ENCODE results near the gene CYB5R2. TPM values are rescaled to one million over a fixed set of nuclear protein-coding genes. Genes with fewer than 3 reads are reported as not detected.

The CYB5R2 gene
- total RNA-seq, result 2.6 TPM

- H3K9ac ChIP-seq (ENCODE audit: low read depth in 1 of 3, low read length in 3 of 3), result peak within 1 kb of the TSS; percentile 53 to 73 (median 70)
- H3K36me3 ChIP-seq (ENCODE audit: control insufficient read depth in 3 of 3, insufficient read depth in 3 of 3, low read length in 3 of 3), result peaks cover 2 to 8% (median 3%) of the 10 kb centered on the region in 3 donors
- H3K4me1 ChIP-seq (ENCODE audit: control insufficient read depth in 3 of 3, insufficient read depth in 3 of 3, low read length in 3 of 3), result peaks cover 10 to 22% (median 13%) of the 10 kb centered on the region in 3 donors
- H3K9me3 ChIP-seq (ENCODE audit: control insufficient read depth in 3 of 3, low read length in 3 of 3), result no peaks in the 10 kb centered on the region
- peaks cover 6 to 11% (median 8%) of the 10 kb centered on the region in 3 donors for H3K27me3 ChIP-seq (ENCODE audit: control insufficient read depth in 3 of 3, insufficient read depth in 3 of 3, low read length in 3 of 3)
- peak within 1 kb of the TSS; percentile 57 to 74 (median 65) for H3K4me3 ChIP-seq (ENCODE audit: low read length in 3 of 3)
- H3K27ac ChIP-seq (ENCODE audit: low read depth, low read length), result no peak within 1 kb of the TSS
Observed at GRCh38 chr11:7672960-7673723, at the start of gene CYB5R2. Gene CYB5R2, minus strand, starts transcription at chr11:7673500. Its CDS starts 675 bp downstream, at chr11:7672825.

- H3K27ac ChIP-seq (ENCODE audit: low read depth, low read length), result no peak overlapping the region
- no peak overlapping the region for H3K9ac ChIP-seq (ENCODE audit: low read depth in 1 of 3, low read length in 3 of 3)
- H3K36me3 ChIP-seq (ENCODE audit: control insufficient read depth in 3 of 3, insufficient read depth in 3 of 3, low read length in 3 of 3), result no peaks in the 10 kb centered on the region
- H3K4me3 ChIP-seq (ENCODE audit: low read length in 3 of 3), result no peak overlapping the region
- H3K27me3 ChIP-seq (ENCODE audit: control insufficient read depth in 3 of 3, insufficient read depth in 3 of 3, low read length in 3 of 3), result no peaks in the 10 kb centered on the region
- H3K4me1 ChIP-seq (ENCODE audit: control insufficient read depth in 3 of 3, insufficient read depth in 3 of 3, low read length in 3 of 3), result no peaks in the 10 kb centered on the region
- H3K9me3 ChIP-seq (ENCODE audit: control insufficient read depth in 3 of 3, low read length in 3 of 3), result no peaks in the 10 kb centered on the region
Observed at GRCh38 chr11:7714786-7715185, 41.5 kb upstream of the CYB5R2 start.

DNA sequence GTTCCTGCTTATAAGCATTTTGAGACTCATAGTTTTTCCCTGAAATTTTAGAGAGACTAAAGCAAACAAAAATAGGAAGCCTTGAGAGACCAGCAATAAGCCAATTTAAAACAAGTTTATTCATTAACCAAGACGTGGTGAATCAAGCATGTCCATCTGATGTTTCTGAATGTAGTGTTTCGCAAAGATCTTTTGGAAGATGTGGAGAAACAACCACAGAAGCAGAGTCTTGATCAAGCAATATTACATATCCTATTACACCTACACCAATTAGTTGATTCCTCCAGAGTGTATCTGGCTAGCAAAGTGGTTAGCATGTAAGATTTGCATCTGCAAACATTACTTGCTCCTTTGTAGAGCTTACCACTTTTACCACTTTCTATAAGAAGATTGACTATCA, 33.1 kb upstream of the CYB5R2 start, which contains the start of gene OVCH2:
OVCH2 (minus strand) TSS at position 101 of the 400 bp plus-strand sequence; CDS start at position 18, 83 bp downstream.
- no peaks in the 10 kb centered on the region for H3K27me3 ChIP-seq (ENCODE audit: control insufficient read depth in 3 of 3, insufficient read depth in 3 of 3, low read length in 3 of 3)
- no peaks in the 10 kb centered on the region for H3K4me1 ChIP-seq (ENCODE audit: control insufficient read depth in 3 of 3, insufficient read depth in 3 of 3, low read length in 3 of 3)
- peaks cover 0 to 3% (median 0%) of the 10 kb centered on the region in 3 donors for H3K36me3 ChIP-seq (ENCODE audit: control insufficient read depth in 3 of 3, insufficient read depth in 3 of 3, low read length in 3 of 3)
- H3K4me3 ChIP-seq (ENCODE audit: low read length in 3 of 3), result no peak within 1 kb of the TSS
- no peak within 1 kb of the TSS for H3K27ac ChIP-seq (ENCODE audit: low read depth, low read length)
- no peak within 1 kb of the TSS for H3K9ac ChIP-seq (ENCODE audit: low read depth in 1 of 3, low read length in 3 of 3)
- H3K9me3 ChIP-seq (ENCODE audit: control insufficient read depth in 3 of 3, low read length in 3 of 3), result no peaks in the 10 kb centered on the region

GRCh38 chr11:7703740-7704139, 30.4 kb upstream of the CYB5R2 start:
- peaks cover 0 to 3% (median 0%) of the 10 kb centered on the region in 3 donors for H3K36me3 ChIP-seq (ENCODE audit: control insufficient read depth in 3 of 3, insufficient read depth in 3 of 3, low read length in 3 of 3)
- no peaks in the 10 kb centered on the region for H3K27me3 ChIP-seq (ENCODE audit: control insufficient read depth in 3 of 3, insufficient read depth in 3 of 3, low read length in 3 of 3)
- no peak overlapping the region for H3K27ac ChIP-seq (ENCODE audit: low read depth, low read length)
- no peaks in the 10 kb centered on the region for H3K4me1 ChIP-seq (ENCODE audit: control insufficient read depth in 3 of 3, insufficient read depth in 3 of 3, low read length in 3 of 3)
- H3K9ac ChIP-seq (ENCODE audit: low read depth in 1 of 3, low read length in 3 of 3), result no peak overlapping the region
- H3K4me3 ChIP-seq (ENCODE audit: low read length in 3 of 3), result no peak overlapping the region
- no peaks in the 10 kb centered on the region for H3K9me3 ChIP-seq (ENCODE audit: control insufficient read depth in 3 of 3, low read length in 3 of 3)

GRCh38 chr11:7696424-7696823, 23.1 kb upstream of the CYB5R2 start:
- H3K4me3 ChIP-seq (ENCODE audit: low read length in 3 of 3), result no peak overlapping the region
- no peak overlapping the region for H3K9ac ChIP-seq (ENCODE audit: low read depth in 1 of 3, low read length in 3 of 3)
- no peaks in the 10 kb centered on the region for H3K27me3 ChIP-seq (ENCODE audit: control insufficient read depth in 3 of 3, insufficient read depth in 3 of 3, low read length in 3 of 3)
- no peak overlapping the region for H3K27ac ChIP-seq (ENCODE audit: low read depth, low read length)
- no peaks in the 10 kb centered on the region for H3K9me3 ChIP-seq (ENCODE audit: control insufficient read depth in 3 of 3, low read length in 3 of 3)
- peaks cover 0 to 4% (median 3%) of the 10 kb centered on the region in 3 donors for H3K4me1 ChIP-seq (ENCODE audit: control insufficient read depth in 3 of 3, insufficient read depth in 3 of 3, low read length in 3 of 3)
- no peaks in the 10 kb centered on the region for H3K36me3 ChIP-seq (ENCODE audit: control insufficient read depth in 3 of 3, insufficient read depth in 3 of 3, low read length in 3 of 3)

DNA sequence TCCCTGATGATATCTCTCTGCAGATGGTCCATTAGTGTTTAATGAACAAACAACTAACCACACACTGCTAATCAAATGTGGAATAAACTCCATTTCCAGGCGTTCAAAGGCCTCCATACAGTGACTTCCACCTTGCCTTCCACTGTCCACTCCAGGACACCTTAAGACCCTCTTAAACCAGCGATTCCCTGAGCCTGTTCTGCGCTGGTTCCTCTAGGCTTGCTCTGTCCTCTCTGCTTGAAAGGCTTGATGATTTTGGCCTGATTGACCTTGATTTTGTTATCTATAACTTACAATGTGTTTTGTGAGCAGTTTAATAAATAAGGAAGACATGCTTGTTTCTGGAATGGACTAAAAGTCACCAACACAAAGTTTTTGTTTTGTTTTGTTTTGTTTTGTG, 20.9 kb upstream of the CYB5R2 start:
- H3K4me3 ChIP-seq (ENCODE audit: low read length in 3 of 3), result no peak overlapping the region
- no peak overlapping the region for H3K27ac ChIP-seq (ENCODE audit: low read depth, low read length)
- no peaks in the 10 kb centered on the region for H3K36me3 ChIP-seq (ENCODE audit: control insufficient read depth in 3 of 3, insufficient read depth in 3 of 3, low read length in 3 of 3)
- H3K9ac ChIP-seq (ENCODE audit: low read depth in 1 of 3, low read length in 3 of 3), result no peak overlapping the region
- H3K27me3 ChIP-seq (ENCODE audit: control insufficient read depth in 3 of 3, insufficient read depth in 3 of 3, low read length in 3 of 3), result no peaks in the 10 kb centered on the region
- H3K9me3 ChIP-seq (ENCODE audit: control insufficient read depth in 3 of 3, low read length in 3 of 3), result no peaks in the 10 kb centered on the region
- peaks cover 0 to 4% (median 3%) of the 10 kb centered on the region in 3 donors for H3K4me1 ChIP-seq (ENCODE audit: control insufficient read depth in 3 of 3, insufficient read depth in 3 of 3, low read length in 3 of 3)

DNA sequence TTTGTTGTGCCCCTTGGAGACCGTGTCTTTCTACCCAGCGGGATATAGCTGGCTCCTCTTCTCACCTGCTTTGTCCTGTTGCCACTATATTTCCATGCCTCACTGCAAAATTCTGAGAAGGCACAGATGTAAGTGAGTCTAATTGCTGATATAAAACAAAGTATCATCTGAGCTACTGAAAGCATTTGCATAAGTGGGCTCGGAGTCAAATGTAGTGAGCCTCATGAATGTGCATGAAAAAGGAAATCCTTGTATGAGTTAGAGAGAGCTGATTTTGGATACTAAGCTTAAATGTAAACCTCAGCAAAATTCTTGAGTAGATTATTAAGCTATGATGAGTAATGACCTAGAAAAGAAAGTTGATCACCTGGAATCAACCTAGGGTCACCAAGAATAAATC, 19.1 kb upstream of the CYB5R2 start:
- Histone ChIP-seq H3K4me3 (ENCODE audit: low read length in 3 of 3) (no peak overlapping the region), H3K9me3 (ENCODE audit: control insufficient read depth in 3 of 3, low read length in 3 of 3) (no peaks in the 10 kb centered on the region), H3K27ac (ENCODE audit: low read depth, low read length) (no peak overlapping the region), H3K4me1 (ENCODE audit: control insufficient read depth in 3 of 3, insufficient read depth in 3 of 3, low read length in 3 of 3) (peaks cover 0 to 4% (median 3%) of the 10 kb centered on the region in 3 donors), H3K9ac (ENCODE audit: low read depth in 1 of 3, low read length in 3 of 3) (no peak overlapping the region), H3K27me3 (ENCODE audit: control insufficient read depth in 3 of 3, insufficient read depth in 3 of 3, low read length in 3 of 3) (no peaks in the 10 kb centered on the region), H3K36me3 (ENCODE audit: control insufficient read depth in 3 of 3, insufficient read depth in 3 of 3, low read length in 3 of 3) (no peaks in the 10 kb centered on the region)

GRCh38 chr11:7691759-7692350, 18.6 kb upstream of the CYB5R2 start:
- Histone ChIP-seq H3K27ac (ENCODE audit: low read depth, low read length) (no peak overlapping the region), H3K4me3 (ENCODE audit: low read length in 3 of 3) (no peak overlapping the region), H3K9ac (ENCODE audit: low read depth in 1 of 3, low read length in 3 of 3) (no peak overlapping the region), H3K9me3 (ENCODE audit: control insufficient read depth in 3 of 3, low read length in 3 of 3) (no peaks in the 10 kb centered on the region), H3K36me3 (ENCODE audit: control insufficient read depth in 3 of 3, insufficient read depth in 3 of 3, low read length in 3 of 3) (no peaks in the 10 kb centered on the region), H3K27me3 (ENCODE audit: control insufficient read depth in 3 of 3, insufficient read depth in 3 of 3, low read length in 3 of 3) (no peaks in the 10 kb centered on the region), H3K4me1 (ENCODE audit: control insufficient read depth in 3 of 3, insufficient read depth in 3 of 3, low read length in 3 of 3) (peaks cover 0 to 4% (median 3%) of the 10 kb centered on the region in 3 donors)

GRCh38 chr11:7690648-7691047, 17.3 kb upstream of the CYB5R2 start:
- Histone ChIP-seq H3K36me3 (ENCODE audit: control insufficient read depth in 3 of 3, insufficient read depth in 3 of 3, low read length in 3 of 3) (no peaks in the 10 kb centered on the region), H3K9ac (ENCODE audit: low read depth in 1 of 3, low read length in 3 of 3) (no peak overlapping the region), H3K9me3 (ENCODE audit: control insufficient read depth in 3 of 3, low read length in 3 of 3) (no peaks in the 10 kb centered on the region), H3K27ac (ENCODE audit: low read depth, low read length) (no peak overlapping the region), H3K4me1 (ENCODE audit: control insufficient read depth in 3 of 3, insufficient read depth in 3 of 3, low read length in 3 of 3) (peaks cover 0 to 4% (median 3%) of the 10 kb centered on the region in 3 donors), H3K27me3 (ENCODE audit: control insufficient read depth in 3 of 3, insufficient read depth in 3 of 3, low read length in 3 of 3) (no peaks in the 10 kb centered on the region), H3K4me3 (ENCODE audit: low read length in 3 of 3) (no peak overlapping the region)

DNA sequence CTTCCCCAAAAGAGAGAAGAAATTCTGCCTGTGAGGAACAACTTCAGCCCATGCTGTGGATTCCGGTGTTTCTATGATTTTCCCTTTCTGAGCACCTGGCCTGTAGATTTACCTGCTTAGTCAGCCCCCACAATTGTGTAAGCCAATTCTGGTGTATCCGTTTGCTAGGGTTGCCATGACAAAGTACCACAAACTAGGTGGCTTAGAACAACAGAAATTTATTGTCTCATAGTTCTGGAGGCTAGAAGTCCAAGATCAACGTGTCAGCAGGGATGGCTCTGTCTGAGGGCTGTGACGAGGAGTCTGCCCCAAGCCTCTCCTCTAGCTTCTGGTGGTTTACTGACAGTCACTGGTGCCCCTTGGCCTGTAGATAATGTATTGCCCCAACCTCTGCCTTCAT, 15.9 kb upstream of the CYB5R2 start:
- H3K27ac ChIP-seq (ENCODE audit: low read depth, low read length), result no peak overlapping the region
- H3K4me1 ChIP-seq (ENCODE audit: control insufficient read depth in 3 of 3, insufficient read depth in 3 of 3, low read length in 3 of 3), result peaks cover 0 to 4% (median 3%) of the 10 kb centered on the region in 3 donors
- no peaks in the 10 kb centered on the region for H3K27me3 ChIP-seq (ENCODE audit: control insufficient read depth in 3 of 3, insufficient read depth in 3 of 3, low read length in 3 of 3)
- H3K36me3 ChIP-seq (ENCODE audit: control insufficient read depth in 3 of 3, insufficient read depth in 3 of 3, low read length in 3 of 3), result peaks cover 0 to 2% (median under 1%) of the 10 kb centered on the region in 3 donors
- no peak overlapping the region for H3K9ac ChIP-seq (ENCODE audit: low read depth in 1 of 3, low read length in 3 of 3)
- H3K4me3 ChIP-seq (ENCODE audit: low read length in 3 of 3), result no peak overlapping the region
- H3K9me3 ChIP-seq (ENCODE audit: control insufficient read depth in 3 of 3, low read length in 3 of 3), result no peaks in the 10 kb centered on the region
